ENCODE data around the gene GSK3A.

Gene GSK3A

DNA sequence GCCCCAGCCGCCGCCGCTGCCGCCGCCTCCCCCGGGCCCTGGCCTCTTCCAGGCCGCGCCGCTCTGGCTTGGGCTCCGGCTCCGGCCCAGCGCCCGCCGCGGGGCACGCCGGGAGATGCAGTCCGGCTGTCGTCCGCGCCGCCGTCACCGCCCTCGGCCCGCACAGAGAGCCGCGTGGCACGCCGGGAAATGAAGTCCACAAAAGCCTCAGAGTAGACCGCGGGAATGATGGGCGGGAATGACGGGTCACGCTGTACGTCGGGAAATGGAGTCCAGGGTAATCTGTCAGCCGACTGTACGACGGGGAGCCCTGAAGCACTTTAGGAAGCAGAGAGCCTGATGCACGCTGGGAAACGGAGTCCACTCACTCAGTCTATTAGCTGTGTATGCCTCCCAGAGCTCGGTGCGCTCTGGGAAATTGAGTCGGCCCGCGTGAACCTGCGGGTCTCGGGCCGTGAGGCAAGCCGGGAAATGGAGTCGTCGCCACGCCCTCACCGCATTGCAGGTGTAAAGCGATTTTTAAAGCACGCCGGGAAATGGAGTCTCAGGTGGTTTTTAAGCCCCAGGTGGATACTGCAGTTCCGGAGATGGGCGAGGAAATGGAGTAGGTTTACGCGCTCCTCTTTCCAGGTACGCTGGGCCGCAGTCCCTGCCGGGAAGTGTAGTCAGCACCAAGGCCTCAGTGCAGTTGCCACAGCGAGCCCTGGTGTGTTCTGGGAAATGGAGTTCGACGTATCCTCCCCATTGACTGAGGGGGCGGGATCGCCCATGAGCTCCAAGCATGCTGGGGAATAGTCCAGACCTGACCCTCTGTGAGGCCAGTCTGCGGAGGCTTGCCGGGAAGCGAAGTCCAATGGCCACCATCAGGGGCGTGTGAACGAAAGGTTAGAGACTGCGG is at the start of gene GSK3A:
GSK3A (minus strand) TSS at position 91 of the 898 bp plus-strand sequence. CDS start 137 bp downstream, outside the sequence.
- peak; percentile 55 for FAIRE-seq

DNA sequence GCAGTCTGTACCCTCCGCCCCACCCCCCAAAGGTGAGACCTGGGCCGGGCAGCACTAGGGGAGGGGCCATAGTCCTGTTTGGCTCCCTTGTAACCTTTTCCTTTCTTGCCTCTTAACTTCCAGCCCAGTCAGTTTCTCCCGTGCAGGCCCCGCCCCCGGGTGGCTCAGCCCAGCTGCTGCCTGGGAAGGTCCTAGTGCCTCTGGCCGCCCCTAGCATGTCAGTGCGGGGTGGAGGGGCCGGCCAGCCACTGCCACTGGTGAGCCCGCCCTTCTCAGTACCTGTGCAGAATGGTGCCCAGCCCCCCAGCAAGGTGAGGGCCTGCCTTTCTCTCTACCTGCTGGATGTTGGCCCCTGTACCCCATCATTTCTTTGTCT is 49.0 kb upstream of the GSK3A start:
- no peak for FAIRE-seq

DNA sequence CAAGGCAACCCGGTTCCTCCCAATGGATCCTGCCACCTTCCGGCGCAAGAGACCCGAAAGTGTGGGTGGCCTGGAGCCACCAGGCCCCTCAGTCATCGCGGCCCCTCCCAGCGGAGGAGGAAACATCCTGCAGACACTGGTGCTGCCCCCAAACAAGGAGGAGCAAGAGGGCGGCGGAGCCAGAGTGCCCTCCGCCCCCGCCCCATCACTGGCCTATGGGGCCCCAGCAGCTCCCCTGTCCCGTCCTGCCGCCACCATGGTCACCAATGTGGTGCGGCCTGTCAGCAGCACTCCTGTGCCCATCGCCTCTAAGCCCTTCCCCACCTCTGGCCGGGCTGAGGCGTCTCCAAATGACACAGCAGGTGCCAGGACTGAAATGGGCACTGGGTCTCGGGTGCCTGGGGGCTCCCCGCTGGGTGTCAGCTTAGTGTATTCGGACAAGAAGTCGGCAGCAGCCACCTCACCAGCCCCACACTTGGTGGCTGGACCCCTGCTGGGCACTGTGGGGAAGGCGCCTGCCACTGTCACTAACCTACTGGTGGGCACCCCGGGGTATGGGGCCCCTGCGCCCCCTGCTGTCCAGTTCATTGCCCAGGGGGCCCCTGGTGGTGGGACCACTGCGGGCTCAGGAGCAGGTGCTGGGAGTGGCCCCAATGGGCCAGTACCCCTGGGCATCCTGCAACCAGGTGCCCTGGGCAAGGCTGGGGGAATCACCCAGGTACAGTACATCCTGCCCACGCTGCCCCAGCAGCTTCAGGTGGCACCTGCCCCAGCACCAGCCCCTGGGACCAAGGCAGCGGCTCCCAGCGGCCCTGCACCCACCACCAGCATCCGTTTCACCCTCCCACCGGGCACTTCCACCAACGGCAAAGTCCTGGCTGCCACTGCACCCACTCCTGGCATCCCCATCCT is 48.4 kb upstream of the GSK3A start:
- no peak for FAIRE-seq

DNA sequence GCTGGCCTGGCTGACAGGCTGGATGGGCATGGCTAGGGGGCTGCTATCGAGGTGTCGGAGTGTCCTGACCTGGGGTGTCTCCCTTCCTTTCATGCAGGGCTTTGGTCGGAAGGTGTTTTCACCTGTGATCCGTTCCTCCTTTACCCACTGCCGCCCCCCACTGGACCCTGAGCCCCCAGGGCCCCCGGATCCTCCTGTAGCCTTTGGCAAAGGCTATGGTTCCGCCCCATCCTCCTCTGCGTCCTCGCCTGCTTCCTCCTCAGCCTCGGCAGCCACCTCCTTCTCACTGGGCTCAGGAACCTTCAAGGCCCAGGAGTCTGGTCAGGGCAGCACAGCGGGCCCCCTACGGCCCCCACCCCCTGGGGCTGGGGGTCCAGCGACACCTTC is 47.7 kb upstream of the GSK3A start:
- no peak for FAIRE-seq

DNA sequence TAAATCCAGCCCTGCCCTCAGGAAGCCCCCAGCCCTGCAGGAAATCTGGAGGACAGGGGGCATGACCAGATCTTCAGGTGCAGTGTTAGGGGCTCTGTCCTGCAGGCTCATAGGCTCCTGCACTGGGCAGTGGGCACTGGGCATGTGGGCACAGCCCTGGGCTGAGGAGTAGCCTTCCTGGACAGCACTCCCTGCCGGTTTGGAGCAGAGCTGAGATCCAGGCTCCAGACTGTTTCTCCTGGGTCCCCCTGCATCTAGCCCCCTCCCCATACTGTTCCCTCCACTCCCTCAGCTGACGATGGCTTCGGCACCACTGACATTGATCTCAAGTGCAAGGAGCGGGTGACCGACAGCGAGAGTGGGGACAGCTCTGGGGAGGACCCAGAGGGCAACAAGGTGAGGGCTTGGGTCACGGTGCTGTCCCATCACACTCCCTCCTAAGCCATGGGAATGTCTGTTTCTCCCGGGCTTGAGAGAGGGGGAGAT is 47.2 kb upstream of the GSK3A start:
- FAIRE-seq: no peak

DNA sequence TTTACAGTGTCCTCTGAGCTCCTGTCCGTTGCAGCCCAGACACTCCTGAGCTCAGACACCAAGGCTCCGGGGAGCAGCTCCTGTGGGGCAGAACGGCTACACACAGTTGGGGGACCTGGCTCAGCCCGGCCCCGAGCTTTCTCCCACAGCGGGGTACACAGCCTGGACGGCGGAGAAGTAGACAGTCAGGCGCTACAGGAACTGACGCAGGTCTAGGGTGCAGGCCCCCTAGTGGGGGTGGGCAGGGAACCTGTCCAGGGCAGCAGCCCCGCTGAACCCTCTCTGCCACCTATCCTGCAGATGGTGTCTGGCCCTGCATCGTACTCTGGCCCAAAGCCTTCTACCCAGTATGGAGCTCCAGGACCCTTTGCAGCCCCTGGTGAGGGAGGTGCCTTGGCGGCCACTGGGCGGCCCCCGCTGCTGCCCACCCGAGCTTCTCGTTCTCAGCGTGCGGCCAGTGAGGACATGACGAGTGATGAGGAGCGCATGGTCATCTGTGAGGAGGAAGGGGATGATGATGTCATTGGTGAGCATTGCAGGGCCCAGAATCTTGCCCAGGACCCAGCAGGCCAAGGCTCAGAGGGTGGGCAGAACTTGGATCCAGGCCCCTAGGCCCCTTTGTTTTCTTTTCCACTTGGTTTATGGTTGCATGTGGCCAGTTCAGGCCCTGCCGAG is 46.6 kb upstream of the GSK3A start:
- no peak for FAIRE-seq

DNA sequence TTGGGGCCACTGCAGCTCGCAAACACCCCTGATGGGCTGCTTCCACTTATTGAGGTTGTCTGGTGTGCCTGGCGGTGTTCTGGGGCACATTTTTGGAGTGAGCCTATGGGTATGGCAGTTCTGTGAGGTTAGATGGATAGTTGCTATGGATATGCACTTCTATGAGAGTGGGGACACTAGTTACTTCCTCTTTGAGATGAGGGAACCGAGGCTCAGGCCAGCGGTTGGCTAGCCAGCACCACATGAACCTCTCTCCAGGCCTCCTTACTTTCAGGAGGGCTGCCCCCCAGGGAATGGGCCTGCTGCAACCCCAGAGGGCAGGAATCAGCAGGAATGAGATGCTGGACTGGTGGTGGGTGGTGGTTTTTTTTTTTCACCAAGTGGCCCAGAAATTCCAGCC is 46.0 kb upstream of the GSK3A start:
- FAIRE-seq: no peak

DNA sequence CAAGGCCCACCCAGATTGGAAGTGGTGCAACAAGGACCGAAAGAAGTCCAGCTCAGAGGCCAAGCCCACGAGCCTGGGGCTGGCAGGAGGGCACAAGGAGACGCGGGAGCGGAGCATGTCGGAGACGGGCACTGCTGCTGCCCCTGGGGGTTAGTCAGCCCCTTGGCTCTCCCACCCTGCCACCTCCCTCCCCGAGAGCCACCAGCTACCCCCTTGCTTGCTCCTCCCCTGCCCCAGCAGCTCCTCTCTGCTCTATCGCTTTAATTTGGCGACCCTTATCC is 45.4 kb upstream of the GSK3A start:
- no peak for FAIRE-seq

DNA sequence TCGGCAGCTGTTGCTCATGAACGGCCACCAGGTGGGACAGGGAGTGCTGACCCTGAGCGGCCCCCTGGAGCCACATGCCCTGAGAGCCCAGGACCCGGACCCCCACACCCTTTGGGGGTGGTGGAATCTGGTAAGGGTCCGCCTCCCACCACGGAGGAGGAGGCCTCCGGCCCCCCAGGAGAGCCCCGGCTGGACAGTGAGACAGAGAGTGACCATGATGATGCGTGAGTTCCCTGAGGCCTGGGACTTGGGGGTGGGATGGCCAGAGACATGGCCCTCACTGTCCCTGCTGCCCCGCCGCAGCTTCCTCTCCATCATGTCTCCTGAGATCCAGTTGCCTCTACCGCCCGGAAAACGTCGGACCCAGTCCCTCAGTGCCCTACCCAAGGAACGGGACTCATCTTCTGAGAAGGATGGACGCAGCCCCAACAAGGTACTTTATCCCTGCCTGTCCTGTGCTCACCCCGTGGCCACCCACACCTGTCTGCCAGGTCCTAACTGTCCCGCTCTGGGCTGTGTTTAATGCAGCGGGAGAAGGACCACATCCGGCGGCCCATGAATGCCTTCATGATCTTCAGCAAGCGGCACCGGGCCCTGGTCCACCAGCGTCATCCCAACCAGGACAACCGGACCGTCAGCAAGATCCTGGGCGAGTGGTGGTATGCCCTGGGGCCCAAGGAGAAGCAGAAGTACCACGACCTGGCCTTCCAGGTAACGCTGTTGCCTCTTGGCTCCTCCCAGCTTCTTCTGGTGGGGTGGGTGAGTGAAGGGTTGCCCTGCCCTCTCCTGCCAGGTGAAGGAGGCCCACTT is 44.8 kb upstream of the GSK3A start:
- no peak for FAIRE-seq

DNA sequence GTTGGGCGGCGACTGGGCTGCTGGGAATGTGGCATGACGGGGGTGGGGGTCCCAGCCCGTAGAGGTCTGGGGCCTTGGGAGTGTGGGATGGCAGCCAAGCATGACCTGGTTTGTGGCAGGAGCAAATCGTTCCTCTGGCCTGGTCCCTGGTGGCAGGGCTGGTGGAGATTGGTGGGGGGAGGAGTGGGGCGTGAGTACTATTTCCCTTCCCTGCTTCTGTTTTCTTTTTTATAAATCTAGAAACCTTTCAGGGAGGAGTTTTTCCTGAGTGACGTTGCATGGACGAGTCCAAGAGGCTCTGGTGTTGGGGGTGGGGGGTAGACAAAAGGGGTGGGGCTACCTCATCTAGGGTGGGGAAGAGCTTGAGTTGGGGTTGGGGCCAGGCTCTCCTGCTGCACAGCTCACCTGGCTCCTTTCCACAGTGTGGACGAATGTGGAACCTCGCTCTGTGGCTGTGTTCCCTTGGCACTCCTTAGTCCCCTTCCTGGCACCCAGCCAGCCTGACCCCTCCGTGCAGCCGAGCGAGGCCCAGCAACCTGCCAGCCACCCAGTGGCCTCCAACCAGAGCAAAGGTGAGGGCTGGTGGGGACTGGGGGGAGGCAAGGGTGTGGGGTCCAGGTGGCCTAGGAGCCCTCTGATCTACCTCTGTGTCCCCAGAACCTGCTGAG is 44.1 kb upstream of the GSK3A start:
- no peak for FAIRE-seq

DNA sequence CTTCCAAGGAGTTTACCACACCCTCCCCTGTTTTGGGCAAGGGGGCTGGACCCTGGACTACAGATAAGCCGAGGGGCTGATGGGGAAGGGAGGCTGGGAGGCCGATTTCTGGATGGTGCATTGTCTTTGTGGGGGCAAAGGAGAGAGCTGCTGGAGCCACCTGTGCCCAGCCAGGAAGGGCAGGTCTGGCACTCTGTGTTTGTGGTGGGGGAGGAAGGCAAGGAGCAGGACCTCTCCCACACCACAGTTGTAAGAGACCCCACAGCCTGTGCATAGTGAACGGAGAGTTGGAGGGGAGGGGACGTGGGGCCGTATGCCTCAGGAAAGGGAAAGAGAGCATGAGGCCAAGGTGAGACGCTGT is 43.6 kb upstream of the GSK3A start:
- no peak for FAIRE-seq

DNA sequence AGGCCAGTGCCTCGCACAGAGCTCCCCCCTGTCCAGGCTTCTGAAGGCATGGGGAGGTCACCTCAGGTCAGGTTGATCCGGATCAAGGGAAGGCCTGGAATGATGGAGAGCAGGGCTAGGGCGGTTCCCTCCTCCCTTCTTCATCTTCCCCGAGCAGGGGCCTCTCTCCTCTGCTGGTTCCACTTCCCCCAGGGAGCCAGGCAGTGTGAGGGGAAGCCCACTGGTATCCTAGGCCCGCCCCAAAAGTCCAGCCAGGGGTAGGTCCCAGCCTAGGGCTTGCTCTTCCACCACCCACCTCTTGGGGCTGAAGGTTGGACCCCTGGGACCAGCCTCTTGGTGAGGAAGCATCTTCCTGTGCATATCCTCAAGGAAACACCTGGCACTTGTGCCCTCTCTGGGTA is 43.1 kb upstream of the GSK3A start:
- FAIRE-seq: no peak

DNA sequence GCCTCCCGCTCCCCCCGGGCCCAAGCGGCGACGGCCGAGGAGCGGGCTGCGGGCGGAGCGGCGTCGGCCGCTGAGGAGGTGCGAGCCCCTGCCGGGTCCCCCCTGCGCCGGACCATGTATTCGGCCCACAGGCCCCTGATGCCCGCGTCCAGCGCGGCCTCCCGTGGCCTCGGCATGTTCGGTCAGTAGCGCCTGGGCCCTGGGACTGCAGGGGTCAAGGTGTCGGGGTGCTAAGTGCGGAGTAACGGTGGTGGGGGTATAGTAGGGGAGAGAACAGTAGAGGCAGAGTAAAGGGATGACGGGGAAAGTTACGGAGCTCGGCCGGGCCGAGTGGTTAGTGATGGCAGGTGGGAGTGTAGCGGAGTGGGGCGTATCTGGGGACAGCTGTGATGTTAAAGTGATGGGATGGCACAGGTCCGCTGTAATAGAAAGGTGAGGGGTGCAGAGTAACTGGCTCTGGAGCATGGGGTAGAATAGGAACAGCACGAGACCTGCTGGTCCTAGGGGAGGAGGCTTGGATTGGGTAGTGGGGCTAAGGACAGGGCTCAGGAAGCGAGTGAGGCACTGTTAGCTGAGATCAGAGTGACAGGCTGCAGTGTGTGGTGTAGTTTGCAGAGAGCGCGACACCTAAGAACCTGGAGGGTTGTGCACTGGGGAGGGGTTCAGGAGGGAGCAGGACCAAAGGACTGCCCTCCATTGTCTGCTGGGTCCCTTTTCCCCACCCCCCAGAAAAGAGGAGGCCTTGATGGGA is 42.4 kb upstream of the GSK3A start:
- no peak for FAIRE-seq

DNA sequence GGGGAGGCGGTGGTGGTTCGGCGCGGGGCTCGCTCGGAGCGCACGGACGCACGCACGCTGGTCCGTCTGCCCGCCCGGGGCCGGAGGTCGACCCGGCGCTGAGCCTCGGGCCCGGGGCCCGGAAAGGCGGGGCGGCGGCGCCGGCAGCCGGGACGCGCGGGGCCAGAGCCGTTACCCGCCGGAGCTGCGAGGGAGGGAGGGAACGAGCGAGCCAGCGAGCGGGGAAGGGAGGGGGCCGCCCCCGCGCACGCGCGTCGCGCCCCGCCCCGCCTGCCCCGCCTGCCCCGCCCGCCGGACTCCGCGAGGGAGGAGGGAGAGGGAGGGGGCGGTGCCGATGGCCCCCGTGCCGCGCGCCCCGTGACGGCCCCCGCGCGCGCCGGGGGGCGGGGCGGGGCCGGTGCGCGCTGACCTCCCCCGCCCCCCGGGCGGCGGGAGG is 41.7 kb upstream of the GSK3A start:
- FAIRE-seq: no peak

DNA sequence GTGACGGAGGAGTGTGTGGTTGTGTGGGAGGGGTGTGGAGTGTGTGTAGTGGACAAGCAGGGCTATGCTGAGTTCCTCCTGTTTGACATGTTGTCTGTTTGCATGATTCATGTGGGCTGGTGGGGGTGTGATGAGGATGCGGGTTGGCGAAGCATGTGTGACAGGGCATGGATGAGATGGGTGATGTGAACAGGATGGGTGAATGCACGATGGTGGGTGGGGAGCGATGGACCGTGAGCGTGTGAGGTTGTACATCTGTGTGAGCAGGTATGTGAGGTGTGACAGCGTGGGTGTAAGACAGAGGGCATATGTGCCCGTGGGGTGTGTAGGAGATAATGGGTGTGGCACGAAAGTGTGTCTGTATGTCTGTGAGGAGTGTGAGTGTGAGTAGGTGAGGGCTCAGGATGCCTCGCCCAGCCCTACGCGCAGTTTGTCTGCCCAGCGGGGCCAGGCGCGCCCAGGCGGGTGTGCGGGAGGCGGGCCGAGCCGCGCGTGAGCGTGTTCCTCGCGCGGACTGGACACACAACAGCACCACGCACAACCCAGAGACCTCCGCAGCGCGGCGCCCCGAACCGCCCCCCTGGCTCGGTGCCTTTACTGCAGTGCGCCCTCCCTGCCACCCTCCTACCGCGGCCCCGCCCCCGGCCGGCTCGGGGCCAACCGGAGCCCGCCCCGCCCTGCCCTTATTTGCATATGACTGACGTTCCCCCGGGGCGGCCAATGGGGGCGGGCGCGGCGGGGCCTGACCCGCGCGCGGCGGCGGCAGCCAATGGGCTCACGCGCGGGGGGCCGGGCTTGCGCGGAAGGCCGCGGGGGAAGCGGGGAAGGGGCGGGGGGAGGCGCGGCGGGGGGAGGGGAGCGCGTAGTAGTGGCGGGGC is 41.0 kb upstream of the GSK3A start:
- no peak for FAIRE-seq

DNA sequence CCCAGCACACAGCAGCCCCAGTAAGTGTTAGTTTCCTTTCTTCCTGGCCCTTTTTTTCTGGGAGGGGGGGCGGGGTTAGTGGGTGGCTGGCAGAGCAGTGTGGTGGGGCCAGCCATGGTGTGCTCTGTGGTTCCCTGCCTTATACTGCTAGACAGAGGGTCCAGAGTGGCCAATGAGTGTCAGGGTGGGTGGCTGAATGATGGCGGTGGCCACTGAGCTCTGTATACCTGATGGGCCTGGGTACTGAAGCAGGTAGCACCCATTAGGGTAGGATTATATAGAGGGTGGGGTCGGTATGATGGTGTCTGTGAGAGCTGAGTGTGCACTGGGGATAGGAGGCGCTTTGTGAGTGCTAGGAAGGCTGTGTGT is 40.4 kb upstream of the GSK3A start:
- no peak for FAIRE-seq

DNA sequence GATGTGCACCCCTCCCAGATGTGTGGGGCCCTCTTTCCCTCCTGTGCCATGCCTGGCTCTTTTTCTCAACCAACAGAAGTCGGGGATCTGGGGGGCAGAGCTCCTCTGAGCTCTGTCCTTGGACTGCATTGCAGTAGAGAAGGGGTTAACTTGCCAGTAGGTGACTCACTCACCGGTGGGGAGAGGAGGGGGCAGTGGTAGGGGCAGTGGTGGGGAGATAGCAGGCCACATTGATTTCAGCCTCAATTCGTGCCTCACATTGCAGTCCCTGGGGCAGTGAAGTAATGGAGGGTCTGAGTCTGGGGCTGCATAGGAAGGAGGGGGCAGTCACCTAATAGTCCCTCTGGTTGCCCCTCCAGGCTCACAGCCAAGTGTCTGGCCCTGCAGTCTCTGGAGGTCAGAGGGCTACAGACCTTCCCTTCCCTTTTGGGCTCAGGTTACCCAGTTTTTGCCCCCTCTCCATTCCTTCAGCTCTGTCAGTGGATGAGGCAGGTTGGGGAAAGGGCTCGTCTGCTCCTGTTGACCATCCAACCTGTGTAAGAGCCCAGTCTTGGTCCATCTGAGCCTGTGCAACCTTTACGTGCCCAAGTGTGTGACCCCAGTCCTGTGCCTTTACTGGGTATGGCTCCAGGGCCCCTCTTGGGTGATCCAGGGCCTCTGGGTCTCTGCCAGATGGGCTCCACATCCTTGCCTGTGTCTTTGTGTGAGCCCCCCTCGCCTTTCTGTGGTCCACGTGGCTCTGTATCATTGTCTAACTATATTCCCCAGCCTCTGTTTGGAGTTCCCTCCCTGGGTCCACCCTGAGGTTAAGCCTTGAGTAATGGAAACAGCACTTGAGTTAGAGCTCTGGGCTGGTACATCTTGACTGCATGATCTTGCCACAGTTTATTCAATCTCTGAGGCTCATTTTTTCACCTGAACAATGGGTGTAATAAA is 39.7 kb upstream of the GSK3A start:
- no peak for FAIRE-seq

DNA sequence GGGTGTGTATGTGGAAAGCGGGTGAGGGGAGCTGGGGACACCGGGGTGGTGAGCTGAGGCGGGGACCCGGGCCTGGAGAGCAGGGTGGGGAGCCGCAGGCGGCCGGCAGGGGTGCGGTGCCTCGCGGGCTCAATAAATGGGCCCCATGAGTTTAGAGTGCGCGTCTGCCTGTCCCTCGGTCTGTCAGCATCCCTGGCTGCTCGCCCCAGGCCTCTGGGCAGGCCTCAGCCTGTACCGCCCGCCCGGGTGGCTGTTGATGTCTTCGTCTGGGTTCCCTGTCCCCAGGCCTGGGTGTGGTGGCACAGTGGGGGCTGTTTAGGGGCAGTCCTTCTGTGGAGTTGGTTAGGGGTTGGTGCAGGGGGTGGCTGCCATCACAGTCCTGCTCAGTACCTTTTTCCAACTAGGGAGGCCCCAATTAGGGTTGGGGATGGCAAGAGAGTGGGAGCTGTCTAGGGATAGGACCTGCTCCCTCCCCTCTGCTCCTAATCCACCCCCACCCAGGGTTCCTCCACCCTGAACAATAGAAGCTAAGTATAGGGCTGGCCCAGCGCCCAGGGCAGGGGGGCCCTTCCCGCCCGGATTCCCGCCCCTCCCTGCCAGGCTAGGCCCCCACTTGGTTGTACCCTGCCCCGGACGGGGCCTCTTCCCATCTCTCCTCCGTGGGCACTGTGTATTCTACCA is 38.9 kb upstream of the GSK3A start:
- FAIRE-seq: no peak

DNA sequence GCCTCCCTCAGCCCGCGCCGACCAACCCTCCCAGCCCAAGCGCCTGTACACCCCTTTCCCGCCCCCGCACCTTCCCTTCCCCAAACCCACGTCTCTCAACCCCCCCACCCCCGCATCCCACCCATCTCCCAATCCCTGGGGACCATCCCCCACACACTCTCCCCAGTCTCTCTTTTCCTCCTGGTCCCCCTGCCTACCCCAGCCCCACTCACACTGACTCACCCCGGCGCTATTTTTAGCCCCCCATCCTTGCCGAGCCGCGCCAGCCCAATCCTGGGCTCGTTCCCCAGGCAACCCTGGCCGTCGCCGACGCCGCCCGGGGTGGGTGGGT is 38.4 kb upstream of the GSK3A start:
- no peak for FAIRE-seq
